HFF-Myc (cell line): ENCODE data around the gene ZNF451.
"Not testable (repeated sequence)": the region's sequence is repeated elsewhere in the genome, so short reads cannot be mapped to it uniquely, and the experiment has no call there.

Experiments used
- DNase-seq: peaks from one replicate; pipeline ENCODE4 v3.0.0-alpha.2; 2011; ENCODE audit warnings: low read depth; ENCODE audit errors: extremely low read depth
- H3K4me3 ChIP-seq: replicated peaks from 2 replicates; pipeline ENCODE4 v1.5.1; 2011; ENCODE audit warnings: low read depth, mild to moderate bottlenecking, control low read depth, low read length
- CTCF ChIP-seq: IDR thresholded peaks from 2 replicates; pipeline ENCODE4 v1.5.1; 2012; ENCODE audit warnings: mild to moderate bottlenecking, low read depth, low read length, control low read depth; ENCODE audit errors: missing control alignments

The ZNF451 gene

GRCh38 chr6:57078531-57079207 lies 11.3 kb upstream of the ZNF451 start:
- H3K4me3 ChIP-seq: no peak overlapping the region
- TF ChIP-seq CTCF: no peak
- DNase-seq: no peak

- TF ChIP-seq CTCF: no peak
- DNase-seq: no peak
- H3K4me3 ChIP-seq: no peak overlapping the region
Observed at GRCh38 chr6:57085471-57085870, 4.5 kb upstream of the ZNF451 start.

GRCh38 chr6:57086843-57087242 lies 3.1 kb upstream of the ZNF451 start:
- no peak for DNase-seq
- H3K4me3 ChIP-seq: no peak overlapping the region
- no peak for TF ChIP-seq CTCF

- H3K4me3 ChIP-seq: no peak overlapping the region
- no peak for TF ChIP-seq CTCF
- DNase-seq: no peak
Observed at GRCh38 chr6:57087916-57088315, 2.1 kb upstream of the ZNF451 start.

GRCh38 chr6:57089265-57089664 lies 723 bp upstream of the ZNF451 start:
- no peak for DNase-seq
- peak overlapping the region; percentile 56 for H3K4me3 ChIP-seq

GRCh38 chr6:57090458-57091067 lies 575 bp downstream of the ZNF451 start:
- DNase-seq: not testable (repeated sequence)
- peak overlapping the region; percentile 56 for H3K4me3 ChIP-seq

More at GRCh38 chr6:57089265-57089664, 723 bp upstream of the ZNF451 start:
- no peak for TF ChIP-seq CTCF

- not testable (repeated sequence) for DNase-seq
- H3K4me3 ChIP-seq: peak overlapping the region; percentile 40
Observed at GRCh38 chr6:57091375-57091774, 1.4 kb downstream of the ZNF451 start.

GRCh38 chr6:57094689-57095088 lies 4.7 kb downstream of the ZNF451 start:
- TF ChIP-seq CTCF: no peak
- DNase-seq: no peak
- H3K4me3 ChIP-seq: no peak overlapping the region
